Neural cell (in vitro differentiated cells): ENCODE results near the gene CRTC3.

Experiments
- EZH2 ChIP-seq: fragments of 200-600, 300-800 bp; shearing (Covaris generic), sonication (generic); IDR thresholded peaks from 2 replicates; pipeline ENCODE4 v1.6.1; 2014; ENCODE audit warnings: antibody characterized with exemption, low read length, borderline replicate concordance, mild to moderate bottlenecking; ENCODE audit not compliant: insufficient read depth, poor library complexity, severe bottlenecking
- MXI1 ChIP-seq: fragments of 450-650 bp; conservative IDR thresholded peaks from 2 replicates; pipeline ENCODE4 v1.6.1; 2014; ENCODE audit warnings: antibody characterized with exemption, mild to moderate bottlenecking; ENCODE audit not compliant: poor library complexity, severe bottlenecking
- RAD21 ChIP-seq: fragments of 450-650 bp; conservative IDR thresholded peaks from 2 replicates; pipeline ENCODE4 v1.6.1; 2014; ENCODE audit warnings: antibody characterized with exemption, mild to moderate bottlenecking, moderate library complexity
- TF ChIP-seq, protein P1 (sequence below): fragments of 450-650 bp; IDR thresholded peaks from 2 replicates; pipeline ENCODE4 v1.5.1; 2014; ENCODE audit warnings: antibody characterized with exemption, mild to moderate bottlenecking, moderate library complexity; ENCODE audit not compliant: poor library complexity, severe bottlenecking
- TF ChIP-seq, protein P2 (sequence below): IDR thresholded peaks from 2 replicates; pipeline ENCODE4 v1.6.1; 2012; ENCODE audit warnings: borderline replicate concordance

DNA sequence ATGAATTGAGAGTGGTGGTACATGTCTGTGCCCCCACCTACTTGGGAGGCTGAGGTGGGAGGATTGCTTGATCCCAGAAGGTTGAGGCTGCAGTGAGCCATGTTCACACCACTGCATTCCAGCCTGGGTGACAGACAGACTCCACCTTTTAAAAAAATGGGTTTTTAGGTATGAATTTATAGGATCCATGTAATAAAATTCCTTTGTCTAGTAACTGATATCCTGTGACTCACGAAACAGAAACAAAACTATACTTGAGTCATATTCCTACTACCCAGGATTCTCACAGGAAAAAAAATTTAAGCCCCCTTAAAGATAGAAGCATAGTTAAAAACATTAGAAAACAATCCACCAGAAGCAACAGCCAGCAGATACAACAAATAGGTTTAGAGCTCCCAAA is 10.0 kb upstream of the CRTC3 start:
- TF ChIP-seq, protein P1, sequence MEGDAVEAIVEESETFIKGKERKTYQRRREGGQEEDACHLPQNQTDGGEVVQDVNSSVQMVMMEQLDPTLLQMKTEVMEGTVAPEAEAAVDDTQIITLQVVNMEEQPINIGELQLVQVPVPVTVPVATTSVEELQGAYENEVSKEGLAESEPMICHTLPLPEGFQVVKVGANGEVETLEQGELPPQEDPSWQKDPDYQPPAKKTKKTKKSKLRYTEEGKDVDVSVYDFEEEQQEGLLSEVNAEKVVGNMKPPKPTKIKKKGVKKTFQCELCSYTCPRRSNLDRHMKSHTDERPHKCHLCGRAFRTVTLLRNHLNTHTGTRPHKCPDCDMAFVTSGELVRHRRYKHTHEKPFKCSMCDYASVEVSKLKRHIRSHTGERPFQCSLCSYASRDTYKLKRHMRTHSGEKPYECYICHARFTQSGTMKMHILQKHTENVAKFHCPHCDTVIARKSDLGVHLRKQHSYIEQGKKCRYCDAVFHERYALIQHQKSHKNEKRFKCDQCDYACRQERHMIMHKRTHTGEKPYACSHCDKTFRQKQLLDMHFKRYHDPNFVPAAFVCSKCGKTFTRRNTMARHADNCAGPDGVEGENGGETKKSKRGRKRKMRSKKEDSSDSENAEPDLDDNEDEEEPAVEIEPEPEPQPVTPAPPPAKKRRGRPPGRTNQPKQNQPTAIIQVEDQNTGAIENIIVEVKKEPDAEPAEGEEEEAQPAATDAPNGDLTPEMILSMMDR: no peak
- TF ChIP-seq EZH2: no peak
- TF ChIP-seq, protein P2, sequence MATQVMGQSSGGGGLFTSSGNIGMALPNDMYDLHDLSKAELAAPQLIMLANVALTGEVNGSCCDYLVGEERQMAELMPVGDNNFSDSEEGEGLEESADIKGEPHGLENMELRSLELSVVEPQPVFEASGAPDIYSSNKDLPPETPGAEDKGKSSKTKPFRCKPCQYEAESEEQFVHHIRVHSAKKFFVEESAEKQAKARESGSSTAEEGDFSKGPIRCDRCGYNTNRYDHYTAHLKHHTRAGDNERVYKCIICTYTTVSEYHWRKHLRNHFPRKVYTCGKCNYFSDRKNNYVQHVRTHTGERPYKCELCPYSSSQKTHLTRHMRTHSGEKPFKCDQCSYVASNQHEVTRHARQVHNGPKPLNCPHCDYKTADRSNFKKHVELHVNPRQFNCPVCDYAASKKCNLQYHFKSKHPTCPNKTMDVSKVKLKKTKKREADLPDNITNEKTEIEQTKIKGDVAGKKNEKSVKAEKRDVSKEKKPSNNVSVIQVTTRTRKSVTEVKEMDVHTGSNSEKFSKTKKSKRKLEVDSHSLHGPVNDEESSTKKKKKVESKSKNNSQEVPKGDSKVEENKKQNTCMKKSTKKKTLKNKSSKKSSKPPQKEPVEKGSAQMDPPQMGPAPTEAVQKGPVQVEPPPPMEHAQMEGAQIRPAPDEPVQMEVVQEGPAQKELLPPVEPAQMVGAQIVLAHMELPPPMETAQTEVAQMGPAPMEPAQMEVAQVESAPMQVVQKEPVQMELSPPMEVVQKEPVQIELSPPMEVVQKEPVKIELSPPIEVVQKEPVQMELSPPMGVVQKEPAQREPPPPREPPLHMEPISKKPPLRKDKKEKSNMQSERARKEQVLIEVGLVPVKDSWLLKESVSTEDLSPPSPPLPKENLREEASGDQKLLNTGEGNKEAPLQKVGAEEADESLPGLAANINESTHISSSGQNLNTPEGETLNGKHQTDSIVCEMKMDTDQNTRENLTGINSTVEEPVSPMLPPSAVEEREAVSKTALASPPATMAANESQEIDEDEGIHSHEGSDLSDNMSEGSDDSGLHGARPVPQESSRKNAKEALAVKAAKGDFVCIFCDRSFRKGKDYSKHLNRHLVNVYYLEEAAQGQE: no peak
- TF ChIP-seq RAD21: no peak
- no peak for TF ChIP-seq MXI1
